Measurements from ENCODE around the gene PLCG1.

PLCG1 gene

DNA sequence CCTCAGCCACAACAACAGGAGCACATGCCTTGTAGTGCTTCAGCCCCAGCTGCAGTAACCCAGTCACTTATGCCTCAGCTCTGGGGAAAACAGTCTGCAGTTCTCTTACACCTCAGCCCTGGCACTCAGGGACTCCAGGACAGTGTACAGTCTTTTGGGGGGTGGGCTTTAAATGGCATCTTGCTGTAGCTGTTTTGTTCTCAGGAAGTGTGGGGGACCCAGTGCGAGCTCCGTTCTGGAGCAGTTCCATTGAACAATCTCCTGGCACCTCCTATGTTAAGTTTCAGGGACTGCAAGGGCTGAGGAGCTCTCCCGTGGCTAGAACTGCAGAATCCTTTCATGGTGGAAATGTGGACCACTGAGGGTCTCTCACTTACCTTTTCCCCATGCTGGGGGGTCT is 55.2 kb downstream of the PLCG1 start:
- TF ChIP-seq PATZ1 (CRISPR knock-in tag; IDR thresholded peaks at IDR 0.05; ENCODE audit: borderline replicate concordance) (no peak), CSDC2 (CRISPR knock-in tag; IDR thresholded peaks at IDR 0.05) (no peak), GLIS3 (CRISPR knock-in tag; IDR thresholded peaks at IDR 0.05) (no peak), OSR1 (CRISPR knock-in tag; IDR thresholded peaks at IDR 0.05) (no peak), ESRRG (CRISPR knock-in tag; IDR thresholded peaks at IDR 0.05) (no peak), CSRNP3 (CRISPR knock-in tag; IDR thresholded peaks at IDR 0.05) (no peak), ZNF8 (CRISPR knock-in tag; IDR thresholded peaks at IDR 0.05) (no peak), SNAI2 (CRISPR knock-in tag; IDR thresholded peaks at IDR 0.05) (no peak), ZNF565 (CRISPR knock-in tag; conservative IDR thresholded peaks at IDR 0.05; ENCODE audit: low read depth) (no peak)
- TF ChIP-seq, protein P1, sequence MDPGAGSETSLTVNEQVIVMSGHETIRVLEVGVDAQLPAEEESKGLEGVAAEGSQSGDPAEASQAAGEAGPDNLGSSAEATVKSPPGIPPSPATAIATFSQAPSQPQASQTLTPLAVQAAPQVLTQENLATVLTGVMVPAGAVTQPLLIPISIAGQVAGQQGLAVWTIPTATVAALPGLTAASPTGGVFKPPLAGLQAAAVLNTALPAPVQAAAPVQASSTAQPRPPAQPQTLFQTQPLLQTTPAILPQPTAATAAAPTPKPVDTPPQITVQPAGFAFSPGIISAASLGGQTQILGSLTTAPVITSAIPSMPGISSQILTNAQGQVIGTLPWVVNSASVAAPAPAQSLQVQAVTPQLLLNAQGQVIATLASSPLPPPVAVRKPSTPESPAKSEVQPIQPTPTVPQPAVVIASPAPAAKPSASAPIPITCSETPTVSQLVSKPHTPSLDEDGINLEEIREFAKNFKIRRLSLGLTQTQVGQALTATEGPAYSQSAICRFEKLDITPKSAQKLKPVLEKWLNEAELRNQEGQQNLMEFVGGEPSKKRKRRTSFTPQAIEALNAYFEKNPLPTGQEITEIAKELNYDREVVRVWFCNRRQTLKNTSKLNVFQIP (CRISPR knock-in tag; IDR thresholded peaks at IDR 0.05; ENCODE audit: borderline replicate concordance, low read depth): no peak
- ATAC-seq: no peak

- TF ChIP-seq ESRRG (CRISPR knock-in tag; IDR thresholded peaks at IDR 0.05): no peak
- TF ChIP-seq ARNTL (CRISPR knock-in tag; IDR thresholded peaks at IDR 0.05; ENCODE audit: borderline replicate concordance, low read depth): no peak
- no peak for TF ChIP-seq OSR1 (CRISPR knock-in tag; IDR thresholded peaks at IDR 0.05)
- TF ChIP-seq TCF4 (CRISPR knock-in tag; IDR thresholded peaks at IDR 0.05; ENCODE audit: borderline replicate concordance): no peak
- TF ChIP-seq CSDC2 (CRISPR knock-in tag; IDR thresholded peaks at IDR 0.05): no peak
- TF ChIP-seq ISL1 (CRISPR knock-in tag; IDR thresholded peaks at IDR 0.05): no peak
- TF ChIP-seq ZNF565 (CRISPR knock-in tag; conservative IDR thresholded peaks at IDR 0.05; ENCODE audit: low read depth): no peak
- no peak for TF ChIP-seq ZFP30 (CRISPR knock-in tag; IDR thresholded peaks at IDR 0.05)
- TF ChIP-seq CSRNP3 (CRISPR knock-in tag; IDR thresholded peaks at IDR 0.05): no peak
- no peak for ATAC-seq
Measured at GRCh38 chr20:41196653-41197225, 59.4 kb downstream of the PLCG1 start.

GRCh38 chr20:41198443-41198842 is 61.1 kb downstream of the PLCG1 start:
- TF ChIP-seq SNAI2 (CRISPR knock-in tag; IDR thresholded peaks at IDR 0.05) (no peak), ZC3H10 (CRISPR knock-in tag; IDR thresholded peaks at IDR 0.05) (no peak), BACH2 (CRISPR knock-in tag; IDR thresholded peaks at IDR 0.05; ENCODE audit: borderline replicate concordance) (no peak), TCF4 (CRISPR knock-in tag; IDR thresholded peaks at IDR 0.05; ENCODE audit: borderline replicate concordance) (no peak), TOX (CRISPR knock-in tag; IDR thresholded peaks at IDR 0.05; ENCODE audit: borderline replicate concordance) (no peak), ISL1 (CRISPR knock-in tag; IDR thresholded peaks at IDR 0.05) (no peak), ZFP3 (CRISPR knock-in tag; IDR thresholded peaks at IDR 0.05) (no peak), CSRNP3 (CRISPR knock-in tag; IDR thresholded peaks at IDR 0.05) (no peak), OSR1 (CRISPR knock-in tag; IDR thresholded peaks at IDR 0.05) (no peak), ZNF8 (CRISPR knock-in tag; IDR thresholded peaks at IDR 0.05) (no peak), ZNF70 (CRISPR knock-in tag; IDR thresholded peaks at IDR 0.05) (no peak), TSHZ2 (CRISPR knock-in tag; IDR thresholded peaks at IDR 0.05) (no peak), ARNTL (CRISPR knock-in tag; IDR thresholded peaks at IDR 0.05; ENCODE audit: borderline replicate concordance, low read depth) (no peak)

More at GRCh38 chr20:41198443-41198842, 61.1 kb downstream of the PLCG1 start:
- no peak for ATAC-seq

Measured in SK-N-SH treated with all-trans-retinoic acid at 6 μM for 48 hours (cell line).